Measurements from ENCODE around the gene PTPRH. TPM values are rescaled to one million over a fixed set of nuclear protein-coding genes. Genes with fewer than 3 reads are reported as not detected.

PTPRH gene
- total and polyA plus RNA-seq, 9 of the 15 experiments (the other 6 are each of a cell fraction or from before 2014, with no cell fraction given), result 0.87 to 34.3 (median 22.7) TPM

DNA sequence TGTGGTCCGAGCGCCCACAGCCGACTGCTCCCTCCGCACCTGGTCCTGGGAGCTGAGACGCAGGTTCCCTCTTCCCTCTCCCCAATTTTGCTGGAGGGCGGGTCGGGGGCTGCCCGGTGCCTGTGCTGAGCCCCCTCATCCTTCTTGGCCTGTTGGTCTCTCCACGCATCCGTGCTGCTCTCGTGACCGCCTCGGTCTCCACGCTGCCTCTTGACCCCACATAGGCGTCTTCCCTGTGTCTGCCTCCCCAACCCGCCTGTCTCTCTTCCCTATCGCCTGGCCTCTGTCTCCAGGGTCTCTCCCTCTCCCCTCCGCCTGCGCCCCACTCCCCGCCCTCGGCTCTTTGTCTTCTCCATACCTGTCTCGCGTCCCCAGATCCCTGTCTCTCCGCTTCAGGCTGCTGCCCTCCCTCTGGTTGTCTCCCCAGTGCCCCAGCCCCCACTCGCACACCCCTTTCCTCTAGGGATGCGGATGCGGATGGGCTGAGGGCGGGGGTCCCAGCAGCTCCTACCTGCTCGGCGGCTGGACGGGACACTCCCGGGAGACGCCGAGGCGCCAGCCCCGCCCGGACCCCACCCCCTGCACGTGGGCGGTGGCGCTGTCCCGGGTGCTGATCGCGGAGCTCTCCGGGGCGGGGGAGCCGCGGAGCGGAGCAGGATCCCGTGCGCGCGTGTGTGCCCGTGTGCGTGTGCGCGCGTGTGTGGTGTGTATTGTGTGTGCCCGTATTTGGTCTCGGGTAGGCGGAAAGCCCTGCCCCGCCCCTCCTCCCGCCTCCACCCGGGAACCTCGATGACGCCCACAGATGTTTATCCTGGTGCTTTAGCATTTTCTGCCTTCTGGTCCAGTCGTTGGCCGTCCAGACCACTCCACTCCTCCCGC lies 29.5 kb downstream of the PTPRH start, which contains the start of gene SYT5 (continued):
- no peak for TF ChIP-seq ZNF639 (CRISPR knock-in tag; conservative IDR thresholded peaks at IDR 0.05 in 1 of 2, IDR thresholded peaks at IDR 0.05 in 1 of 2)
- TF ChIP-seq ZNF764 (CRISPR knock-in tag; IDR thresholded peaks at IDR 0.05; ENCODE audit: low read depth), result no peak
- no peak for TF ChIP-seq POLR2AphosphoS5 (IDR thresholded peaks at IDR 0.05; ENCODE audit: control insufficient read depth, insufficient read depth, low read depth, low read length)
- TF ChIP-seq HIVEP1 (CRISPR knock-in tag; IDR thresholded peaks at IDR 0.05), result no peak
- no peak for TF ChIP-seq SMARCA5 (IDR thresholded peaks at IDR 0.05)
- no peak for TF ChIP-seq XRCC4 (IDR thresholded peaks at IDR 0.05; ENCODE audit: extremely low read depth, insufficient read depth, insufficient read length)
- TF ChIP-seq BHLHE40 (IDR thresholded peaks at IDR 0.05; ENCODE audit: low read length), result peak; percentile 97
- TF ChIP-seq, protein P1, sequence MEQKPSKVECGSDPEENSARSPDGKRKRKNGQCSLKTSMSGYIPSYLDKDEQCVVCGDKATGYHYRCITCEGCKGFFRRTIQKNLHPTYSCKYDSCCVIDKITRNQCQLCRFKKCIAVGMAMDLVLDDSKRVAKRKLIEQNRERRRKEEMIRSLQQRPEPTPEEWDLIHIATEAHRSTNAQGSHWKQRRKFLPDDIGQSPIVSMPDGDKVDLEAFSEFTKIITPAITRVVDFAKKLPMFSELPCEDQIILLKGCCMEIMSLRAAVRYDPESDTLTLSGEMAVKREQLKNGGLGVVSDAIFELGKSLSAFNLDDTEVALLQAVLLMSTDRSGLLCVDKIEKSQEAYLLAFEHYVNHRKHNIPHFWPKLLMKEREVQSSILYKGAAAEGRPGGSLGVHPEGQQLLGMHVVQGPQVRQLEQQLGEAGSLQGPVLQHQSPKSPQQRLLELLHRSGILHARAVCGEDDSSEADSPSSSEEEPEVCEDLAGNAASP (IDR thresholded peaks at IDR 0.05), result no peak
- no peak for TF ChIP-seq RBM39 (optimal IDR thresholded peaks at IDR 0.05; ENCODE audit: low read depth, low read length)
- TF ChIP-seq C11orf30 (IDR thresholded peaks at IDR 0.05; ENCODE audit: low read depth), result no peak
- TF ChIP-seq KLF1 (tag; IDR thresholded peaks at IDR 0.05), result no peak
- no peak for TF ChIP-seq ZFPM2 (CRISPR knock-in tag; IDR thresholded peaks at IDR 0.05)
- TF ChIP-seq PCBP2 (IDR thresholded peaks at IDR 0.05; ENCODE audit: low read depth, low read length, poor library complexity, severe bottlenecking), result no peak
- TF ChIP-seq, protein P2, sequence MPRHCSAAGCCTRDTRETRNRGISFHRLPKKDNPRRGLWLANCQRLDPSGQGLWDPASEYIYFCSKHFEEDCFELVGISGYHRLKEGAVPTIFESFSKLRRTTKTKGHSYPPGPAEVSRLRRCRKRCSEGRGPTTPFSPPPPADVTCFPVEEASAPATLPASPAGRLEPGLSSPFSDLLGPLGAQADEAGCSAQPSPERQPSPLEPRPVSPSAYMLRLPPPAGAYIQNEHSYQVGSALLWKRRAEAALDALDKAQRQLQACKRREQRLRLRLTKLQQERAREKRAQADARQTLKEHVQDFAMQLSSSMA (CRISPR knock-in tag; IDR thresholded peaks at IDR 0.05), result no peak
- no peak for TF ChIP-seq EP300 (IDR thresholded peaks at IDR 0.05; ENCODE audit: low read length)
- TF ChIP-seq NR2F6 (CRISPR knock-in tag; IDR thresholded peaks at IDR 0.05), result no peak
- TF ChIP-seq, protein P3, sequence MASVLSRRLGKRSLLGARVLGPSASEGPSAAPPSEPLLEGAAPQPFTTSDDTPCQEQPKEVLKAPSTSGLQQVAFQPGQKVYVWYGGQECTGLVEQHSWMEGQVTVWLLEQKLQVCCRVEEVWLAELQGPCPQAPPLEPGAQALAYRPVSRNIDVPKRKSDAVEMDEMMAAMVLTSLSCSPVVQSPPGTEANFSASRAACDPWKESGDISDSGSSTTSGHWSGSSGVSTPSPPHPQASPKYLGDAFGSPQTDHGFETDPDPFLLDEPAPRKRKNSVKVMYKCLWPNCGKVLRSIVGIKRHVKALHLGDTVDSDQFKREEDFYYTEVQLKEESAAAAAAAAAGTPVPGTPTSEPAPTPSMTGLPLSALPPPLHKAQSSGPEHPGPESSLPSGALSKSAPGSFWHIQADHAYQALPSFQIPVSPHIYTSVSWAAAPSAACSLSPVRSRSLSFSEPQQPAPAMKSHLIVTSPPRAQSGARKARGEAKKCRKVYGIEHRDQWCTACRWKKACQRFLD (CRISPR knock-in tag; IDR thresholded peaks at IDR 0.05), result peak; percentile 2; the same call in 1 of the 2 replicates
- TF ChIP-seq COPS2 (conservative IDR thresholded peaks at IDR 0.05), result no peak
- TF ChIP-seq, protein P4, sequence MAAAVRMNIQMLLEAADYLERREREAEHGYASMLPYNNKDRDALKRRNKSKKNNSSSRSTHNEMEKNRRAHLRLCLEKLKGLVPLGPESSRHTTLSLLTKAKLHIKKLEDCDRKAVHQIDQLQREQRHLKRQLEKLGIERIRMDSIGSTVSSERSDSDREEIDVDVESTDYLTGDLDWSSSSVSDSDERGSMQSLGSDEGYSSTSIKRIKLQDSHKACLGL (CRISPR knock-in tag; IDR thresholded peaks at IDR 0.05; ENCODE audit: borderline replicate concordance, poor library complexity, severe bottlenecking), result peak; percentile 94
- peak; percentile 96 for TF ChIP-seq EHMT2 (IDR thresholded peaks at IDR 0.05)
- TF ChIP-seq FOXM1 (IDR thresholded peaks at IDR 0.05; ENCODE audit: low read depth), result no peak
- TF ChIP-seq FOXM1 (CRISPR knock-in tag; IDR thresholded peaks at IDR 0.05; ENCODE audit: low read depth), result peak; percentile 72
- no peak for TF ChIP-seq TCF7 (IDR thresholded peaks at IDR 0.05; ENCODE audit: borderline replicate concordance)

All from K562 (cell line).